ENCODE results near the gene TNNI3K.

TNNI3K gene

GRCh38 chr1:74375376-74375775 is 140.2 kb downstream of the TNNI3K start:
- in situ Hi-C loops (cut with HindIII; ENCODE audit: low sequenced_read_pairs) = no loop called here

- in situ Hi-C loops (cut with HindIII; ENCODE audit: low sequenced_read_pairs) = no loop called here
Observed at GRCh38 chr1:74380252-74380651, 145.1 kb downstream of the TNNI3K start.

- in situ Hi-C loops (cut with HindIII; ENCODE audit: low sequenced_read_pairs) = no loop called here
Observed at GRCh38 chr1:74388855-74389254, 153.7 kb downstream of the TNNI3K start.

- in situ Hi-C loops (cut with HindIII; ENCODE audit: low sequenced_read_pairs) = no loop called here
Observed at GRCh38 chr1:74392186-74392585, 157.0 kb downstream of the TNNI3K start.

- in situ Hi-C loops (cut with HindIII; ENCODE audit: low sequenced_read_pairs) = no loop called here
Observed at GRCh38 chr1:74392840-74393239, 157.7 kb downstream of the TNNI3K start.

GRCh38 chr1:74395571-74395970 is 160.4 kb downstream of the TNNI3K start:
- in situ Hi-C loops (cut with HindIII; ENCODE audit: low sequenced_read_pairs) = no loop called here

- in situ Hi-C loops (cut with HindIII; ENCODE audit: low sequenced_read_pairs) = no loop called here
Observed at GRCh38 chr1:74396462-74396861, 161.3 kb downstream of the TNNI3K start.

- in situ Hi-C loops (cut with HindIII; ENCODE audit: low sequenced_read_pairs) = no loop called here
Observed at GRCh38 chr1:74396933-74397332, 161.7 kb downstream of the TNNI3K start.

GRCh38 chr1:74399249-74399648 is 164.1 kb downstream of the TNNI3K start:
- in situ Hi-C loops (cut with HindIII; ENCODE audit: low sequenced_read_pairs) = no loop called here

- in situ Hi-C loops (cut with HindIII; ENCODE audit: low sequenced_read_pairs) = no loop called here
Observed at GRCh38 chr1:74402873-74403272, 167.7 kb downstream of the TNNI3K start.

GRCh38 chr1:74403606-74404005 is 168.4 kb downstream of the TNNI3K start:
- in situ Hi-C loops (cut with HindIII; ENCODE audit: low sequenced_read_pairs) = no loop called here

GRCh38 chr1:74406759-74407158 is 171.6 kb downstream of the TNNI3K start:
- in situ Hi-C loops (cut with HindIII; ENCODE audit: low sequenced_read_pairs) = no loop called here

GRCh38 chr1:74407902-74408301 is 172.7 kb downstream of the TNNI3K start:
- in situ Hi-C loops (cut with HindIII; ENCODE audit: low sequenced_read_pairs) = no loop called here

GRCh38 chr1:74412244-74412643 is 177.1 kb downstream of the TNNI3K start:
- in situ Hi-C loops (cut with HindIII; ENCODE audit: low sequenced_read_pairs) = no loop called here

GRCh38 chr1:74415935-74416334 is 180.7 kb downstream of the TNNI3K start:
- in situ Hi-C loops (cut with HindIII; ENCODE audit: low sequenced_read_pairs) = no loop called here

- in situ Hi-C loops (cut with HindIII; ENCODE audit: low sequenced_read_pairs) = no loop called here
Observed at GRCh38 chr1:74419611-74420010, 184.4 kb downstream of the TNNI3K start.

- in situ Hi-C loops (cut with HindIII; ENCODE audit: low sequenced_read_pairs) = no loop called here
Observed at GRCh38 chr1:74420467-74420866, 185.3 kb downstream of the TNNI3K start.

- in situ Hi-C loops (cut with HindIII; ENCODE audit: low sequenced_read_pairs) = no loop called here
Observed at GRCh38 chr1:74422421-74423292, 187.5 kb downstream of the TNNI3K start.

- in situ Hi-C loops (cut with HindIII; ENCODE audit: low sequenced_read_pairs) = no loop called here
Observed at GRCh38 chr1:74423471-74423870, 188.3 kb downstream of the TNNI3K start.

- in situ Hi-C loops (cut with HindIII; ENCODE audit: low sequenced_read_pairs) = no loop called here
Observed at GRCh38 chr1:74425676-74426075, 190.5 kb downstream of the TNNI3K start.

GRCh38 chr1:74426208-74426937 is 191.2 kb downstream of the TNNI3K start:
- in situ Hi-C loops (cut with HindIII; ENCODE audit: low sequenced_read_pairs) = no loop called here

GRCh38 chr1:74427681-74428080 is 192.5 kb downstream of the TNNI3K start:
- in situ Hi-C loops (cut with HindIII; ENCODE audit: low sequenced_read_pairs) = no loop called here

Data from endothelial cell of hepatic sinusoid (primary cell).